ENCODE results near the gene RNF167. TPM values are rescaled to one million over a fixed set of nuclear protein-coding genes. Genes with fewer than 3 reads are reported as not detected.
"Not testable (repeated sequence)": the region's sequence is repeated elsewhere in the genome, so short reads cannot be mapped to it uniquely, and the experiment has no call there.

The RNF167 gene
- polyA plus RNA-seq, 1 experiment: 63.1 TPM

DNA sequence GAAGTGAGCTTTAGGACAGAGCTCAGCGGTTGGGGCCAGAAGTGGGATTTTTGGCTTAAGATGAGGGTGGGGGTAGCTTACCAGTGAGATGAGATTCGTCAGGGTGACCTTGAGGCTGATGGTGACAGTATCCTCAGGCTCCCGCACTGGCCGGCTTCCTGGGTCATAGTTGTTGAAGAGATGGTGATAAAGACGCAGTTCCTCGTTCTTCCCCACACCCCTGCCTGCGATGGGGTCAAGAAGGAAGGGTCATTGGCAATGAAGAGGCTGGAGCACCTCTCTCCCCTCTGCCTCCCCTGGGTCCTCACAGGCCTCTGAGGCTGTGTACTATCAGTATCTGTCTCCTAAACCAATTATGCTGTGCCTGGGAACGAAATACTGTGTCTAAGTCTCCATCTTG is 37.5 kb upstream of the RNF167 start:
- Histone ChIP-seq H3K27me3 (ENCODE audit: control insufficient read depth, insufficient read depth, low read length) (peaks cover 5% of the 10 kb centered on the region), H3K9me3 (ENCODE audit: control insufficient read depth, insufficient read depth, low read length) (peaks cover 26% of the 10 kb centered on the region; the same call in 1 of the 2 replicates), H3K27ac (ENCODE audit: low read depth, low read length) (no peak overlapping the region), H3K4me3 (ENCODE audit: low read depth, low read length) (no peak overlapping the region)
- ChIA-PET POLR2A (no interaction called here), CTCF (interaction anchor here (0.7 to 1.8 kb wide), 5 partner anchors 12 to 194 kb away, joined by 3 to 7 read pairs (median 4); no protein-coding TSS in a partner anchor)
- TF ChIP-seq, protein P1, sequence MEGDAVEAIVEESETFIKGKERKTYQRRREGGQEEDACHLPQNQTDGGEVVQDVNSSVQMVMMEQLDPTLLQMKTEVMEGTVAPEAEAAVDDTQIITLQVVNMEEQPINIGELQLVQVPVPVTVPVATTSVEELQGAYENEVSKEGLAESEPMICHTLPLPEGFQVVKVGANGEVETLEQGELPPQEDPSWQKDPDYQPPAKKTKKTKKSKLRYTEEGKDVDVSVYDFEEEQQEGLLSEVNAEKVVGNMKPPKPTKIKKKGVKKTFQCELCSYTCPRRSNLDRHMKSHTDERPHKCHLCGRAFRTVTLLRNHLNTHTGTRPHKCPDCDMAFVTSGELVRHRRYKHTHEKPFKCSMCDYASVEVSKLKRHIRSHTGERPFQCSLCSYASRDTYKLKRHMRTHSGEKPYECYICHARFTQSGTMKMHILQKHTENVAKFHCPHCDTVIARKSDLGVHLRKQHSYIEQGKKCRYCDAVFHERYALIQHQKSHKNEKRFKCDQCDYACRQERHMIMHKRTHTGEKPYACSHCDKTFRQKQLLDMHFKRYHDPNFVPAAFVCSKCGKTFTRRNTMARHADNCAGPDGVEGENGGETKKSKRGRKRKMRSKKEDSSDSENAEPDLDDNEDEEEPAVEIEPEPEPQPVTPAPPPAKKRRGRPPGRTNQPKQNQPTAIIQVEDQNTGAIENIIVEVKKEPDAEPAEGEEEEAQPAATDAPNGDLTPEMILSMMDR (IDR thresholded peaks at IDR 0.05; ENCODE audit: low read depth, low read length): no peak
- no peak for DNase-seq (ENCODE audit: low read depth, low spot score)

DNA sequence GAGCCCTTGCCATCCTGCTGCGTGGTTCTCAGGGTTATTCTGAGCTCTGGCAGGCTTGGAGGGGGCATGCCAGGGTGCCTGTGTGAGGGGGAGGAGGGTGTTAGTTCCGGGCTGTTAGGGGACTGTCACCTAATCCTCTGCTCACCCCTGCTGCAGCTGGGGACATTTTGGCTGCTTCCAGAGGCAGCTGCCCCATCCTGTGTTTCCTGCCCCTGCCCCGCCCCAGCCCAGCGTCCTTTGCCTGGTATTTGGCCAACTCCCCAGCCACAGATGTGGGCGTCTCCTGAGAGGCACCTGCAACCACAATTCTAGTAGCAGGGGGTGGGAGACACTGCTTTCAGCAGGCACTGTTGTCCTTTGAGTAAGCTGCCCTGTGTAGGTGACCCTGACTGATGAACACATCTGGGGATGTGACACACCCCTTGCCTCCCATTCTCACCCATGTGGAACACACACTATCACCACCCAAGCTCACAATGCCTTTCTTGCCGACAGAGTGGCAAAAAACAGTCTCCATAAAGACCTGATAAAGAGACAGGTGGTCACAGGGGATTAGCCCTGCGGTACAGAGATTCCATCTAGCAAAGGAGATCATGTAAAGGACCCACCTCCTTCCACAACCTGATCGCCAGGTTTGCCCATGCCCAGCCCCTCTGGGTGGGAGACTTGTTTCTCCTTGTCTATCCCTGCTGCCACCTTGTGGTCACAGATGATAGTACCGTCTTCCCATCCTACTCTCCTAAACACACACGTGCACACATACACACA is 36.8 kb upstream of the RNF167 start, which contains the start of gene CHRNE:
TSS of gene CHRNE (minus strand) at position 48 of the 768 bp plus-strand sequence. CDS start at position 13, 35 bp downstream.
- peak; percentile 56 for DNase-seq (ENCODE audit: low read depth, low spot score)
- Histone ChIP-seq H3K27me3 (ENCODE audit: control insufficient read depth, insufficient read depth, low read length) (peaks cover 5% of the 10 kb centered on the region), H3K27ac (ENCODE audit: low read depth, low read length) (no peak within 1 kb of the TSS), H3K9me3 (ENCODE audit: control insufficient read depth, insufficient read depth, low read length) (peaks cover 26% of the 10 kb centered on the region; the same call in 1 of the 2 replicates), H3K4me3 (ENCODE audit: low read depth, low read length) (no peak within 1 kb of the TSS)
- TF ChIP-seq, protein P1 (IDR thresholded peaks at IDR 0.05; ENCODE audit: low read depth, low read length): peak; percentile 82
- ChIA-PET CTCF (interaction anchor here (0.6 to 1.8 kb wide), 9 partner anchors 16 to 482 kb away, joined by 3 to 7 read pairs (median 3); partner anchors contain the start of genes ARRB2 and PSMB6), POLR2A (no interaction called here)

DNA sequence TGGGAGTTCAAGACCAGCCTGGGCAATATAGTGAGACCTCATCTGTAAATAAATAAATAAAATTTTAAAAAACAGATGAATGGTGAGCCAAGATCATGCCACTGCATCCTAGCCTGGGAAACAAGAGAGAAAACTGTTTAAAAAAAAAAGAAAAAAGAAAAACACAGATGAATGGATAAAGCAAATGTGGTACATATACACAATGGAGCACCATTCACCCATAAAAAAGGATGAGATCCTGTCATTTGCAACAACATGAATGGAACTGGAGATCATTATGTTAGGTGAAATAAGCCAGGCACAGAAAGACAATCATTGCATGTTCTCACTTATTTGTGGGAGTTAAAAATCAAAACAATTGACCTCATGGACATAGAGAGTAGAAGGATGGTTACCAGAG is 33.4 kb upstream of the RNF167 start:
- H3K9me3 ChIP-seq (ENCODE audit: control insufficient read depth, insufficient read depth, low read length); POLR2A ChIA-PET; H3K4me3 ChIP-seq (ENCODE audit: low read depth, low read length); H3K27me3 ChIP-seq (ENCODE audit: control insufficient read depth, insufficient read depth, low read length); DNase-seq (ENCODE audit: low read depth, low spot score); H3K27ac ChIP-seq (ENCODE audit: low read depth, low read length); CTCF ChIA-PET: not testable (repeated sequence)

DNA sequence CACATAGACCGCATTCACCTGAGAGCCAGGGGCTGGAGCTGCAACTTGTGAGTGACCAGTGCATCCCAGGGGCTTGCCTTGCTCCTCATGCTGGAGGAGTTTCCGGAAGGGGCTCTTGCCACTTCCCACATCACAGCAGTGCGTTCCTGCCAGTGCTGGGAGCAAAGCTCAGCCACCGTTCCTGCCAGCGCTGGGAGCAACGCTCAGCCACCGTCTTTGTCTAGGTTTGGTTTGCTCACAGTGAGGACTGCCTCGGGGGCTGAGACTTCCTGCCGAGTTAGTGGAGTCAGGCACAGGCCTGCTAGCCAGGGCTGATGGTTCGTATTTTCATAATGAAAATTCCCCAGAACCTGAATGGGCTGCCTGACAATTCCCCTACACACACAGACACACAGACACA is 31.8 kb upstream of the RNF167 start:
- no peak for DNase-seq (ENCODE audit: low read depth, low spot score)
- no peak overlapping the region for H3K4me3 ChIP-seq (ENCODE audit: low read depth, low read length)
- TF ChIP-seq, protein P1 (IDR thresholded peaks at IDR 0.05; ENCODE audit: low read depth, low read length): no peak
- POLR2A ChIA-PET: interaction anchor here (1.0 to 1.8 kb wide), 5 partner anchors 12 to 59 kb away, joined by 3 to 14 read pairs (median 4); partner anchors contain the start of genes RNF167, SLC25A11 and SPAG7
- peaks cover 3% of the 10 kb centered on the region for H3K27me3 ChIP-seq (ENCODE audit: control insufficient read depth, insufficient read depth, low read length)
- no peaks in the 10 kb centered on the region for H3K9me3 ChIP-seq (ENCODE audit: control insufficient read depth, insufficient read depth, low read length)
- H3K27ac ChIP-seq (ENCODE audit: low read depth, low read length): no peak overlapping the region
- CTCF ChIA-PET: interaction anchor here (0.6 to 2.1 kb wide), 26 partner anchors 9 to 508 kb away, joined by 3 to 25 read pairs (median 4); partner anchors contain the start of genes CAMTA2, ENO3, RNF167 and SLC25A11

DNA sequence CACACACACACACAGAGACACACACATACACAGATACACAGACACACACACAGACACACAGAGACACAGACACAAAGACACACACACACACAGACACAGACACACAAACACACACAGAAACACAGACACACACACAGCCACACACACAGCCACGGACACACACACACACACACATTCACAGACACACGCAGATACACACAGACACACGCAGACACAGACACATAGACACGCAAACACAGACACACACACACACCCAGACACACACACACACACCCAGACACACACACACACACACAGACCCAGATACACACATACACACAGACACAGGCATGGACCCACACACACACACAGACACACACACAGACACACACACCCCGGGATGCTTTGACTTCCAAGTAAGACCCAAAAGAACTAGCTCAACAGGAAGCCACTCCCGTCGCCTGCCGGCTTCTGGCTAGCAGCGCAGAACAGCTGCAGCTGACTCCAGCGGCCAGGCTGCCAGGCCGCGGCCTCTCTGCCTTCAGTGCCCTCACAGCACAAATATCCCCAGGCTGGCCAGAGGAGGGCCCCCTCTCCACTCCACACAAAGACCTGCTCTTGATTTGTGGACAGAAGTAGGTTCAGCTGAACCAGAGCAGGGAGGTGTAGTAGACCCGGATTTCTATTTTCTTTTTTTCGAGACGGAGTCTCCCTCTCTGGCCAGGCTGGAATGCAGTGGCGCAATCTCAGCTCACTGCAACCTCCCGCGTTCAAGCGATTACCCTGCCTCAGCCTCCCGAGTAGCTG is 31.2 kb upstream of the RNF167 start:
- peak; percentile 85 for DNase-seq (ENCODE audit: low read depth, low spot score)
- H3K27me3 ChIP-seq (ENCODE audit: control insufficient read depth, insufficient read depth, low read length): peaks cover 3% of the 10 kb centered on the region
- TF ChIP-seq, protein P1 (IDR thresholded peaks at IDR 0.05; ENCODE audit: low read depth, low read length): peak; percentile 89
- CTCF ChIA-PET: interaction anchor here (0.6 to 2.1 kb wide), 31 partner anchors 9 to 508 kb away, joined by 3 to 25 read pairs (median 4); partner anchors contain the start of genes C17orf107, CAMTA2, ENO3 and RNF167
- no peak overlapping the region for H3K27ac ChIP-seq (ENCODE audit: low read depth, low read length)
- no peaks in the 10 kb centered on the region for H3K9me3 ChIP-seq (ENCODE audit: control insufficient read depth, insufficient read depth, low read length)
- no peak overlapping the region for H3K4me3 ChIP-seq (ENCODE audit: low read depth, low read length)
- POLR2A ChIA-PET: interaction anchor here (0.6 to 1.8 kb wide), 9 partner anchors 11 to 443 kb away, joined by 3 to 14 read pairs (median 4); partner anchors contain the start of genes RNF167, SLC25A11 and SPAG7

Data from AG04450 (cell line).